Smooth muscle cell (in vitro differentiated cells): ENCODE data around the gene ADGRD1. TPM values are rescaled to one million over a fixed set of nuclear protein-coding genes. Genes with fewer than 3 reads are reported as not detected.

ENCODE experiments used
- DNase-seq: peaks from one replicate; lab custom pipeline; 2025; ENCODE audit not compliant: unreplicated experiment; lab: John Stamatoyannopoulos, UW
- H2AFZ ChIP-seq: fragments of 200-600 bp; sonication (generic); 2 replicates; pipeline ENCODE4 v1.6.0; 2016; ENCODE audit warnings: antibody characterized with exemption, low read depth, mild to moderate bottlenecking
- H3F3A ChIP-seq: fragments of 200-600 bp; sonication (generic); 2 replicates; pipeline ENCODE4 v1.6.0; 2017; ENCODE audit warnings: antibody characterized with exemption, low read depth
- H3K27ac ChIP-seq: fragments of 200-600 bp; sonication (generic); 2 replicates; pipeline ENCODE4 v1.5.1; 2016; ENCODE audit warnings: low read depth, mild to moderate bottlenecking
- H3K27me3 ChIP-seq: fragments of 200-600 bp; sonication (generic); 2 replicates; pipeline ENCODE4 v1.6.1; 2016; ENCODE audit warnings: low read depth, mild to moderate bottlenecking
- H3K36me3 ChIP-seq: fragments of 200-600 bp; sonication (generic); 2 replicates; pipeline ENCODE4 v1.5.1; 2016; ENCODE audit warnings: low read depth
- H3K4me1 ChIP-seq: fragments of 200-600 bp; sonication (generic); 2 replicates; pipeline ENCODE4 v1.5.1; 2016; ENCODE audit warnings: low read depth
- H3K4me2 ChIP-seq: fragments of 200-600 bp; sonication (generic); 2 replicates; pipeline ENCODE4 v1.6.0; 2016; ENCODE audit warnings: mild to moderate bottlenecking
- H3K4me3 ChIP-seq: fragments of 200-600 bp; sonication (generic); 2 replicates; pipeline ENCODE4 v1.5.1; 2016; ENCODE audit warnings: mild to moderate bottlenecking
- H3K79me2 ChIP-seq: fragments of 200-600 bp; sonication (generic); 2 replicates; pipeline ENCODE4 v1.6.0; 2016; ENCODE audit warnings: low read depth, mild to moderate bottlenecking
- H3K9ac ChIP-seq: fragments of 200-600 bp; sonication (generic); 2 replicates; pipeline ENCODE4 v1.6.0; 2016; ENCODE audit warnings: low read depth
- H3K9me3 ChIP-seq: fragments of 200-600 bp; sonication (generic); replicated peaks from 2 replicates; pipeline ENCODE4 v1.5.1; 2016; ENCODE audit warnings: low read depth
- H4K20me1 ChIP-seq: fragments of 200-600 bp; sonication (generic); 2 replicates; pipeline ENCODE4 v1.6.0; 2016; ENCODE audit warnings: low read depth
- WGBS: methylation state at CpG from one replicate; pipeline ENCODE4 v1.1.7; 2016; ENCODE audit warnings: low lambda C conversion rate; 5-methylcytosine and 5-hydroxymethylcytosine counted together
- polyA plus RNA-seq: library from polyadenylated mRNA; unstranded; fragments of >200 nt; fragmentation: Nextera tagmentation; extraction: Ambion mirVana; gene quantifications from 2 replicates; pipeline ENCODE4 v1.2.1, GENCODE V29; 2016
- total RNA-seq: library from RNA; depleted of rRNA; stranded (reverse); fragments of >200 nt; gene quantifications from 2 replicates; pipeline ENCODE4 v1.2.3, GENCODE V29; 2014
- TF ChIP-seq, protein P1 (sequence below): fragments of 200-600 bp; sonication (generic); IDR thresholded peaks from 2 replicates; pipeline ENCODE4 v1.5.1; 2017; ENCODE audit warnings: borderline replicate concordance, mild to moderate bottlenecking, antibody characterized with exemption; ENCODE audit not compliant: insufficient read depth, poor library complexity, severe bottlenecking

Gene ADGRD1
- total and polyA plus RNA-seq, 2 experiments from 2014 or later, result 0.14 TPM; not detected in 1

DNA sequence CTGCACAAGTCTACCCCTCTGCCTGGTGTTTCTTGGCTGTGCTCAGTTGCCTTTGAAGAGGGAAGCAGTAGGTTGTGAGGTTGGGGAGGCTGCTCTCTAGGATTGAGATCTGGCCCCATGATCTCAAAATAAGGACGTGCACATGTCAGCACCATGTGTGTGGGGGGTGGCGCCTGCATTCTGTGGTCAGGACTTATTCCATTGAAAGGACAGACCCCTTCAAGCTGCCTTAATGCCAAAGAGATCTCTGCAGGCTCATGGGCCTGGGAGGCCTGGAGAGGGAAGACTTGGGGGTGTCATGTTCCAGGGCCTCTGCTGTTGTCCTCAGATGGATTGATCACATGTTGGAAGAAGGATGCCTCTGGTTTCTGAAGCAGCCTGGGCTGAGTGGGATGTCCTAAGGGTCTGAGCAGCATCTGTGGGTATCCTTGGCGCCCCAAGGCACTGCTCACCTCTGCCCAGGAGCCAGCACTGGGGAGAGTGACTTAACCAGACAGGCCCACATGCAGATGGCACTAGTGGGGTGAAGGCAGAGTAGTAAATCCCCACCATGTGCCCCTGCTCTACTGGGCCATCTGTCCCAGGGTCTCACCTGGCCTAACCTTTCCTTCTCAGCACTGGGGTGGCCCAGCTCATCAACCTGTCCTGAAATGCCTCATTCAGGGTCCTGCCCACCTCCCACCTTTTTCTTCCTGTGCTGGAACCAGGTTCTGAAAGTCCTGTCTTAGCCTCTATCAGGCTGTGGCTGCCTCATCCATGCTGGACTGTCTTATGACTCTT, 118.9 kb downstream of the ADGRD1 start:
- no peaks in the 10 kb centered on the region for H3K36me3 ChIP-seq
- no peaks in the 10 kb centered on the region for H3K79me2 ChIP-seq
- no peak overlapping the region for H3K4me2 ChIP-seq
- no peak overlapping the region for H3K27ac ChIP-seq
- no peaks in the 10 kb centered on the region for H3K27me3 ChIP-seq
- H2AFZ ChIP-seq, result no peak overlapping the region
- H3K9ac ChIP-seq, result no peak overlapping the region
- TF ChIP-seq, protein P1, sequence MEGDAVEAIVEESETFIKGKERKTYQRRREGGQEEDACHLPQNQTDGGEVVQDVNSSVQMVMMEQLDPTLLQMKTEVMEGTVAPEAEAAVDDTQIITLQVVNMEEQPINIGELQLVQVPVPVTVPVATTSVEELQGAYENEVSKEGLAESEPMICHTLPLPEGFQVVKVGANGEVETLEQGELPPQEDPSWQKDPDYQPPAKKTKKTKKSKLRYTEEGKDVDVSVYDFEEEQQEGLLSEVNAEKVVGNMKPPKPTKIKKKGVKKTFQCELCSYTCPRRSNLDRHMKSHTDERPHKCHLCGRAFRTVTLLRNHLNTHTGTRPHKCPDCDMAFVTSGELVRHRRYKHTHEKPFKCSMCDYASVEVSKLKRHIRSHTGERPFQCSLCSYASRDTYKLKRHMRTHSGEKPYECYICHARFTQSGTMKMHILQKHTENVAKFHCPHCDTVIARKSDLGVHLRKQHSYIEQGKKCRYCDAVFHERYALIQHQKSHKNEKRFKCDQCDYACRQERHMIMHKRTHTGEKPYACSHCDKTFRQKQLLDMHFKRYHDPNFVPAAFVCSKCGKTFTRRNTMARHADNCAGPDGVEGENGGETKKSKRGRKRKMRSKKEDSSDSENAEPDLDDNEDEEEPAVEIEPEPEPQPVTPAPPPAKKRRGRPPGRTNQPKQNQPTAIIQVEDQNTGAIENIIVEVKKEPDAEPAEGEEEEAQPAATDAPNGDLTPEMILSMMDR, result no peak
- WGBS, result 85% methylated on average over 3 of the region's 3 CpGs
- no peaks in the 10 kb centered on the region for H3K9me3 ChIP-seq
- no peak for DNase-seq
- no peak overlapping the region for H3K4me3 ChIP-seq
- no peaks in the 10 kb centered on the region for H3F3A ChIP-seq
- H3K4me1 ChIP-seq, result no peaks in the 10 kb centered on the region
- no peaks in the 10 kb centered on the region for H4K20me1 ChIP-seq

DNA sequence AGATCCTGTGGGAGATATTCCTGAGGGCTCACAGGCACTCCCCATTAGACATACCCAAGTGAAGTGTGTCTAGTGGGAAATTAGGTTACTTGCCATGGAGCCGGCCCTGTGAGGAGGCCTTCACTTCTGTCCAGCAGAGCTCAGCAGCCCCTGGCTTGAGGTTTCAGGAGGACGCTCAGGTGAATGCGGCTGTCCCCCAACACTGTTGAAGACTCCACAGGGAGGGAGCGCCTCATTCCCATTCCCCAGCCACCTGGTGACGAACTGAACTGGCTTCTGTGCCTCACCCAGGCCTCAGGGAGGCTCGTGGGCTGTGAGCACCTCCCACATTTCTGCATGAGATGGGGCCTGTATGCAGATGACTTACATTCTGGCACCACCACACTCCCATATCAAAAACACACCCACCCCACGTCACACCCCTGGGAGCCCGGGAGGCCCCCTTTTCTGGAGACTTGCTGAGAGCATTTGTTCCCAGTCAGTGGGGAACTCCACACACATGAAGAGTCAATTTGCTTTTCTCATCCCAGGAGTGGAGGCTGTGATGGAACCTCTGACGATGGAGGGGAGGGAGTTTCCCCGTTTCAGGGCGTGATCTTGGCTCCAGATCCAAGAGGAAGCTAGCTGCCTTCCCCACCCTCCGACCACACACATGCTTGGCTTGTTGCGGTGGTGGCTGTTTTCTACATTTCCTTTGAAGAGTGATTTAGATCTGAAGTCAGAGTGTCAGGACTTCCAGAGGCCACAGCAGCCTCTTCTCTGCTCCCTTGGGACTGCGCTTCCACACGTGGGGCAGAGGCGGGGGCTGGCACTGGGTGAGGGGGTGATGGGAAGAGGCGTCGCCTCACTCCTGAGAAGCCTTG, 120.7 kb downstream of the ADGRD1 start:
- H3F3A ChIP-seq, result no peaks in the 10 kb centered on the region
- H2AFZ ChIP-seq, result no peak overlapping the region
- no peak for DNase-seq
- H3K79me2 ChIP-seq, result no peaks in the 10 kb centered on the region
- H3K4me3 ChIP-seq, result no peak overlapping the region
- H3K36me3 ChIP-seq, result no peaks in the 10 kb centered on the region
- H4K20me1 ChIP-seq, result no peaks in the 10 kb centered on the region
- H3K4me1 ChIP-seq, result no peaks in the 10 kb centered on the region
- H3K27me3 ChIP-seq, result no peaks in the 10 kb centered on the region
- H3K27ac ChIP-seq, result no peak overlapping the region
- no peak overlapping the region for H3K4me2 ChIP-seq
- TF ChIP-seq, protein P1, result no peak
- 91% methylated on average over 18 of the region's 18 CpGs for WGBS
- no peak overlapping the region for H3K9ac ChIP-seq
- H3K9me3 ChIP-seq, result no peaks in the 10 kb centered on the region

DNA sequence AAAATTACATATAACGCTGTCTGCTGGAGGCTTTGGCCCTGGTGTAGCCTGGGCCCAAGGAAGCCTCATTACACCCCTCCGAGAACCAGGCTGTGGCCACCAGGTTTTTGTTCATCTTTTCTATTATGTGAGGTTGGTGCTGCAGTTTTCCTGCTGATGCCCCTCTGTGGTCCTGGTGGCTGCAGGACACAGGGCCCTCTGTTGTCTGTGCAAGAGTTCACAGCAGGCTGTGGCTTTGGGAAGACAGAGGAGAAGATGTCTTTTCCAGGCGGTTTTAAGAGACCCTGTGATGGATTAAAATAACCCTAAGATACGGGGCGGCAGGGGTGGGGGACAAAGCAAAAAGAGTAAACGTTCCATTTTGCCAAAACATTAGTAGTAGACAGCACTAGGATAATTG, 121.5 kb downstream of the ADGRD1 start:
- no peaks in the 10 kb centered on the region for H3K27me3 ChIP-seq
- no peak overlapping the region for H3K4me2 ChIP-seq
- H4K20me1 ChIP-seq, result no peaks in the 10 kb centered on the region
- DNase-seq, result no peak
- H3F3A ChIP-seq, result no peaks in the 10 kb centered on the region
- H3K4me1 ChIP-seq, result no peaks in the 10 kb centered on the region
- H3K4me3 ChIP-seq, result no peak overlapping the region
- H3K9me3 ChIP-seq, result no peaks in the 10 kb centered on the region
- H2AFZ ChIP-seq, result no peak overlapping the region
- H3K9ac ChIP-seq, result no peak overlapping the region
- TF ChIP-seq, protein P1, result no peak
- 92% methylated on average over 6 of the region's 6 CpGs for whole genome bisulfite sequencing
- no peak overlapping the region for H3K27ac ChIP-seq
- H3K79me2 ChIP-seq, result no peaks in the 10 kb centered on the region
- no peaks in the 10 kb centered on the region for H3K36me3 ChIP-seq
